ENCODE measurements around the gene NEDD4L.

NEDD4L gene

GRCh38 chr18:58381676-58382411 is 337.8 kb downstream of the NEDD4L start:
- Mint-ChIP-seq H3K27me3 (no peaks in the 10 kb centered on the region), H3K9me3 (no peaks in the 10 kb centered on the region), H3K27ac (no peak overlapping the region), H3K4me3 (no peak overlapping the region), H3K4me1 (no peaks in the 10 kb centered on the region), H3K36me3 (no peaks in the 10 kb centered on the region)
- CTCF ChIA-PET: interaction anchor here (0.6 kb wide), 1 partner anchor 245 kb away, joined by 3 read pairs; no protein-coding TSS in a partner anchor
- DNase-seq: no peak

GRCh38 chr18:58382446-58382845 is 338.4 kb downstream of the NEDD4L start:
- Mint-ChIP-seq H3K4me3 (no peak overlapping the region), H3K4me1 (no peaks in the 10 kb centered on the region), H3K36me3 (no peaks in the 10 kb centered on the region), H3K27me3 (no peaks in the 10 kb centered on the region), H3K9me3 (no peaks in the 10 kb centered on the region), H3K27ac (no peak overlapping the region)
- CTCF ChIA-PET: no interaction called here
- DNase-seq: no peak

- no peaks in the 10 kb centered on the region for H3K36me3 Mint-ChIP-seq
- CTCF ChIA-PET: no interaction called here
- H3K9me3 Mint-ChIP-seq: no peaks in the 10 kb centered on the region
- H3K4me3 Mint-ChIP-seq: no peak overlapping the region
- no peak for DNase-seq
- H3K27me3 Mint-ChIP-seq: no peaks in the 10 kb centered on the region
- H3K27ac Mint-ChIP-seq: no peak overlapping the region
- no peaks in the 10 kb centered on the region for H3K4me1 Mint-ChIP-seq
These were observed 341.4 kb downstream of the NEDD4L start for GRCh38 chr18:58385472-58385871.

- Mint-ChIP-seq H3K27me3 (no peaks in the 10 kb centered on the region), H3K36me3 (no peaks in the 10 kb centered on the region), H3K27ac (no peak overlapping the region), H3K4me1 (no peaks in the 10 kb centered on the region), H3K4me3 (no peak overlapping the region), H3K9me3 (no peaks in the 10 kb centered on the region)
- DNase-seq: no peak
- CTCF ChIA-PET: no interaction called here
These were observed 342.8 kb downstream of the NEDD4L start for GRCh38 chr18:58386780-58387179.

GRCh38 chr18:58387716-58388115 is 343.7 kb downstream of the NEDD4L start:
- Mint-ChIP-seq H3K27ac (no peak overlapping the region), H3K27me3 (no peaks in the 10 kb centered on the region), H3K9me3 (no peaks in the 10 kb centered on the region), H3K4me1 (no peaks in the 10 kb centered on the region), H3K36me3 (no peaks in the 10 kb centered on the region), H3K4me3 (no peak overlapping the region)
- CTCF ChIA-PET: interaction anchor here (0.7 kb wide), 1 partner anchor 8 kb away, joined by 3 read pairs; no protein-coding TSS in a partner anchor
- no peak for DNase-seq

GRCh38 chr18:58388736-58389135 is 344.7 kb downstream of the NEDD4L start:
- Mint-ChIP-seq H3K9me3 (no peaks in the 10 kb centered on the region), H3K27ac (no peak overlapping the region), H3K27me3 (no peaks in the 10 kb centered on the region), H3K36me3 (no peaks in the 10 kb centered on the region), H3K4me1 (no peaks in the 10 kb centered on the region), H3K4me3 (no peak overlapping the region)
- DNase-seq: no peak
- CTCF ChIA-PET: no interaction called here

GRCh38 chr18:58389745-58390144 is 345.7 kb downstream of the NEDD4L start:
- DNase-seq: no peak
- no peaks in the 10 kb centered on the region for H3K9me3 Mint-ChIP-seq
- CTCF ChIA-PET: no interaction called here
- no peaks in the 10 kb centered on the region for H3K36me3 Mint-ChIP-seq
- no peak overlapping the region for H3K27ac Mint-ChIP-seq
- no peak overlapping the region for H3K4me3 Mint-ChIP-seq
- H3K27me3 Mint-ChIP-seq: no peaks in the 10 kb centered on the region
- H3K4me1 Mint-ChIP-seq: no peaks in the 10 kb centered on the region

- peaks cover 2% of the 10 kb centered on the region for H3K4me1 Mint-ChIP-seq
- no peaks in the 10 kb centered on the region for H3K27me3 Mint-ChIP-seq
- no peaks in the 10 kb centered on the region for H3K36me3 Mint-ChIP-seq
- no peak for DNase-seq
- no peak overlapping the region for H3K4me3 Mint-ChIP-seq
- CTCF ChIA-PET: no interaction called here
- no peak overlapping the region for H3K27ac Mint-ChIP-seq
- no peaks in the 10 kb centered on the region for H3K9me3 Mint-ChIP-seq
These were observed 346.4 kb downstream of the NEDD4L start for GRCh38 chr18:58390399-58390798.

GRCh38 chr18:58391231-58391825 is 347.3 kb downstream of the NEDD4L start:
- H3K4me1 Mint-ChIP-seq: peaks cover 11% of the 10 kb centered on the region
- H3K36me3 Mint-ChIP-seq: no peaks in the 10 kb centered on the region
- H3K27ac Mint-ChIP-seq: no peak overlapping the region
- no peak overlapping the region for H3K4me3 Mint-ChIP-seq
- DNase-seq: no peak
- no peaks in the 10 kb centered on the region for H3K27me3 Mint-ChIP-seq
- CTCF ChIA-PET: no interaction called here
- H3K9me3 Mint-ChIP-seq: no peaks in the 10 kb centered on the region

GRCh38 chr18:58391932-58392323 is 347.9 kb downstream of the NEDD4L start:
- Mint-ChIP-seq H3K4me3 (no peak overlapping the region), H3K27me3 (no peaks in the 10 kb centered on the region), H3K36me3 (no peaks in the 10 kb centered on the region), H3K27ac (no peak overlapping the region), H3K4me1 (peaks cover 12% of the 10 kb centered on the region), H3K9me3 (no peaks in the 10 kb centered on the region)
- no peak for DNase-seq
- CTCF ChIA-PET: no interaction called here

- DNase-seq: no peak
- Mint-ChIP-seq H3K27ac (no peak overlapping the region), H3K36me3 (no peaks in the 10 kb centered on the region), H3K4me1 (peaks cover 12% of the 10 kb centered on the region), H3K4me3 (no peak overlapping the region), H3K27me3 (no peaks in the 10 kb centered on the region), H3K9me3 (no peaks in the 10 kb centered on the region)
- CTCF ChIA-PET: no interaction called here
These were observed 348.4 kb downstream of the NEDD4L start for GRCh38 chr18:58392324-58393000.

GRCh38 chr18:58393295-58393694 is 349.3 kb downstream of the NEDD4L start:
- DNase-seq: no peak
- no peak overlapping the region for H3K27ac Mint-ChIP-seq
- no peak overlapping the region for H3K4me3 Mint-ChIP-seq
- CTCF ChIA-PET: interaction anchor here (0.6 kb wide), 1 partner anchor 61 kb away, joined by 4 read pairs; no protein-coding TSS in a partner anchor
- peaks cover 15% of the 10 kb centered on the region for H3K4me1 Mint-ChIP-seq
- H3K27me3 Mint-ChIP-seq: no peaks in the 10 kb centered on the region
- H3K36me3 Mint-ChIP-seq: no peaks in the 10 kb centered on the region
- no peaks in the 10 kb centered on the region for H3K9me3 Mint-ChIP-seq

- H3K27me3 Mint-ChIP-seq: no peaks in the 10 kb centered on the region
- no peaks in the 10 kb centered on the region for H3K9me3 Mint-ChIP-seq
- peaks cover 19% of the 10 kb centered on the region for H3K4me1 Mint-ChIP-seq
- no peak for DNase-seq
- CTCF ChIA-PET: interaction anchor here (0.6 kb wide), 1 partner anchor 60 kb away, joined by 4 read pairs; no protein-coding TSS in a partner anchor
- no peaks in the 10 kb centered on the region for H3K36me3 Mint-ChIP-seq
- H3K4me3 Mint-ChIP-seq: no peak overlapping the region
- H3K27ac Mint-ChIP-seq: no peak overlapping the region
These were observed 350.0 kb downstream of the NEDD4L start for GRCh38 chr18:58394046-58394445.

GRCh38 chr18:58394602-58395425 is 350.8 kb downstream of the NEDD4L start:
- CTCF ChIA-PET: no interaction called here
- Mint-ChIP-seq H3K9me3 (no peaks in the 10 kb centered on the region), H3K27ac (no peak overlapping the region), H3K4me3 (no peak overlapping the region), H3K27me3 (no peaks in the 10 kb centered on the region), H3K36me3 (no peaks in the 10 kb centered on the region), H3K4me1 (peaks cover 22% of the 10 kb centered on the region)
- no peak for DNase-seq

Measured in activated naive CD4-positive, alpha-beta T cell treated with anti-CD3 and anti-CD28 coated beads, Interleukin-2, amount 10 ng/mL, durations not matched to agents 7 days and 5 days (primary cell).